Heart left ventricle (tissue), 16 donors: ENCODE results near the gene AMFR. TPM values are rescaled to one million over a fixed set of nuclear protein-coding genes. Genes with fewer than 3 reads are reported as not detected.

Experiments
- ATAC-seq, 4 donors: fragments of 200-7000 bp; cut with Tn5 transposase; one replicate each; pipeline ENCODE4 v1.9.1; 2020 to 2022; ENCODE audit warnings: moderate library complexity in 4 of 4, mild to moderate bottlenecking in 3 of 4, moderate number of reproducible peaks in 1 of 4
- DNase-seq, 5 donors: peaks; one replicate each; pipeline ENCODE4 v3.0.0-alpha.2; 2020
- H3K27ac ChIP-seq, 12 donors: fragments of 200-600 bp; sonication (generic) in 4 of 12; one replicate each; pipeline versions ENCODE4 v1.5.0 to v1.8.0; 2016 to 2022; ENCODE audit warnings: mild to moderate bottlenecking in 2 of 12
- H3K27me3 ChIP-seq, 9 donors: fragments of 200-600 bp; sonication (generic) in 2 of 9; one replicate each; pipeline versions ENCODE4 v1.5.1 to v1.8.0; 2016 to 2022; ENCODE audit warnings: mild to moderate bottlenecking in 3 of 9
- H3K36me3 ChIP-seq, 9 donors: fragments of 200-600 bp; sonication (generic) in 2 of 9; one replicate each; pipeline versions ENCODE4 v1.5.0 to v1.8.0; 2018 to 2022; ENCODE audit warnings: mild to moderate bottlenecking in 2 of 9
- H3K4me1 ChIP-seq, 12 donors: fragments of 200-600 bp; sonication (generic) in 4 of 12; one replicate each; pipeline versions ENCODE4 v1.5.0 to v1.8.0; 2016 to 2022; ENCODE audit warnings: mild to moderate bottlenecking in 3 of 12
- H3K4me3 ChIP-seq, 12 donors: fragments of 200-600 bp; sonication (generic) in 4 of 12; one replicate each; pipeline versions ENCODE4 v1.5.0 to v1.8.0; 2017 to 2022; ENCODE audit warnings: mild to moderate bottlenecking in 9 of 12, moderate library complexity in 4 of 12
- H3K9me3 ChIP-seq, 12 donors: fragments of 200-600 bp; sonication (generic) in 4 of 12; one replicate each; pipeline versions ENCODE4 v1.5.0 to v1.8.0; 2016 to 2022; ENCODE audit warnings: mild to moderate bottlenecking in 1 of 12
- POLR2A ChIP-seq, 2 donors: fragments of 450-650 bp; IDR thresholded peaks; one replicate each; pipeline ENCODE4 v1.6.1; 2017; ENCODE audit warnings: antibody characterized with exemption in 2 of 2, mild to moderate bottlenecking in 2 of 2, moderate library complexity in 2 of 2
- WGBS, 4 donors: extraction: QIAGEN DNeasy Blood & Tissue Kit in 2 of 4; methylation state at CpG; one replicate each; pipeline versions ENCODE4 v1.1.5 to v1.1.7; 2013 to 2018; 5-methylcytosine and 5-hydroxymethylcytosine counted together
- intact Hi-C, 10 donors: fragments of 100-400 bp; cut with DNase I; formaldehyde crosslinking; loops; one replicate each; pipeline versions ENCODE4 v1.11.1 to v1.14.2; 2022
- polyA plus RNA-seq, 2 donors: library from polyadenylated mRNA; stranded (reverse); fragments of 200-250 nt; gene quantifications; one replicate each; pipeline ENCODE4 v1.2.3, GENCODE V29; 2013
- total RNA-seq, 9 donors: library from RNA; depleted of rRNA in 2 of 9; stranded (reverse); fragments of >200 nt in 2 of 9; fragmentation: NEBNext Ultra II Directional in 3 of 9; extraction: Animal tissue kit (Norgen Biotek cat#: 25700) in 3 of 9; gene quantifications; one replicate each; pipeline versions ENCODE4 v1.1.0 to v1.2.4, GENCODE V29; 2016 to 2023
- TF ChIP-seq, protein P1 (sequence below), 12 donors: fragments of 200-600 bp; sonication (generic) in 4 of 12; IDR thresholded peaks; one replicate each; pipeline versions ENCODE4 v1.5.0 to v1.8.0; 2018 to 2022; ENCODE audit warnings: antibody characterized with exemption in 12 of 12, mild to moderate bottlenecking in 5 of 12
- donor health status: ischemic (EF 13 %, LVEDD 7.1; RV severe dilation, severe dysfunction).
- donor health status: healthy with polysubstance abuse.
- donor health status: DM: no; HTN: yes; CAD: no.
- donor health status: DM: no; HTN: no; CAD: no.
- donor health status: ischemic (EF 25% LVEDD 6.9; RV normal size, moderate dysfunction).
- donor health status: ischemic (EF 25% LVEDD 5.7; RV mildly dilated, moderate dysfunction).
- donor health status: healthy.
- donor health status: DM: yes; HTN: yes; CAD: no.
- donor health status: ischemic (EF 35%, LVEDD 5.7; RV mildly dilated, moderate dysfunction).
- donor health status: nonischemic (EF 11% LVEDD 7.7; RV severe dilation, severe dysfunction).
- donor health status: DM: yes; HTN: yes; CAD: no.
- donor health status: PGD.
- donor health status: ischemic (EF 29% LVEDD 5.4; RV normal size, mild dysfunction).
- donor health status: nonischemic (EF 23%, LVEDD 6.1; RV moderate dilation, normal function).

The AMFR gene
- total and polyA plus RNA-seq, 11 donors = 26.4 to 146 (median 84.8) TPM

DNA sequence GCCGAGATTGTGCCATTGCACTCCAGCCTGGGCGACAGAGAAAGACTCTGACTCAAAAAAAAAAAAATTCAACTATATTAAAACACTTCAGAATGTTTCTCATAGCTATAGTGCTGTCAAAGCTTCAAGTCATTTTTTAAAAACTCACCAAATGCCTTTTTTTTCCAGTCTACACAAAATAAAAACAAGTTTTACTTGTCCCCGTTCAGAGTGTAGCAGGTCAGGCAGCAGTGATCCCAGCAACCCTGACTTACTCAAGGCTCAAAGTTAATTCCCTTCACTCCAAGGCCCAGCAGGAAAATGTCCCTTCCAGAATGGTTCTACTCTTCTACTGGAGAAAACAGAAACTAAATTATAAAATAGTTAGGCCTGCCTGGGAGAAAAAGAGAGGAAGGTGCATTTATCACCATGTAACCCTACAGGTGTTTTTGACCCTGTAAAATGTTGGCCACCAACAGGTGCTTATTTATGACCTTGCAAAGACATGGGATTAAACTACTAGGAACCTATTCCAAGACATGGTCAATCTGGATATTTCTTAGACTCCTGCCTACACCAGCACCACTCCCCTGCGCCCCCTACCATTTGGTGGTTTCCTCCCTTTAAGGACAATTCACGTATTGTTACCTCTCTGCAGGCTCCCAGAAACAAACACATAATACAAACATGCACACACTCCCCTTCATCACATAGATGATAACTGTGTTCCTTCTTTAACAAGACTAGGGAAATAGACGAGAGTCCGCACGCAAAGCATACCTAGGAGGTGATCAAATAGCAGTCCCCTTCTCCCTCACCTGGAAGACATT, 5.4 kb downstream of the AMFR start:
- Histone ChIP-seq H3K36me3 (no peaks in the 10 kb centered on the region), H3K9me3 (no peaks in the 10 kb centered on the region), H3K4me3 (no peak overlapping the region), H3K4me1 (peaks cover 0 to 57% (median 23%) of the 10 kb centered on the region in 12 donors), H3K27me3 (no peaks in the 10 kb centered on the region), H3K27ac (no peak overlapping the region)
- WGBS, 4 donors = 89 to 93% (median 92%) methylated on average over 8 of the region's 8 CpGs
- DNase-seq = no peak
- intact Hi-C loops = loop anchor here in 1 of 10 donors (10.0 kb wide), 1 partner anchor 65 kb away; no protein-coding TSS in a partner anchor
- TF ChIP-seq, protein P1, sequence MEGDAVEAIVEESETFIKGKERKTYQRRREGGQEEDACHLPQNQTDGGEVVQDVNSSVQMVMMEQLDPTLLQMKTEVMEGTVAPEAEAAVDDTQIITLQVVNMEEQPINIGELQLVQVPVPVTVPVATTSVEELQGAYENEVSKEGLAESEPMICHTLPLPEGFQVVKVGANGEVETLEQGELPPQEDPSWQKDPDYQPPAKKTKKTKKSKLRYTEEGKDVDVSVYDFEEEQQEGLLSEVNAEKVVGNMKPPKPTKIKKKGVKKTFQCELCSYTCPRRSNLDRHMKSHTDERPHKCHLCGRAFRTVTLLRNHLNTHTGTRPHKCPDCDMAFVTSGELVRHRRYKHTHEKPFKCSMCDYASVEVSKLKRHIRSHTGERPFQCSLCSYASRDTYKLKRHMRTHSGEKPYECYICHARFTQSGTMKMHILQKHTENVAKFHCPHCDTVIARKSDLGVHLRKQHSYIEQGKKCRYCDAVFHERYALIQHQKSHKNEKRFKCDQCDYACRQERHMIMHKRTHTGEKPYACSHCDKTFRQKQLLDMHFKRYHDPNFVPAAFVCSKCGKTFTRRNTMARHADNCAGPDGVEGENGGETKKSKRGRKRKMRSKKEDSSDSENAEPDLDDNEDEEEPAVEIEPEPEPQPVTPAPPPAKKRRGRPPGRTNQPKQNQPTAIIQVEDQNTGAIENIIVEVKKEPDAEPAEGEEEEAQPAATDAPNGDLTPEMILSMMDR (IDR thresholded peaks at IDR 0.05) = no peak
- no peak for TF ChIP-seq POLR2A (IDR thresholded peaks at IDR 0.05)
- no peak for ATAC-seq

DNA sequence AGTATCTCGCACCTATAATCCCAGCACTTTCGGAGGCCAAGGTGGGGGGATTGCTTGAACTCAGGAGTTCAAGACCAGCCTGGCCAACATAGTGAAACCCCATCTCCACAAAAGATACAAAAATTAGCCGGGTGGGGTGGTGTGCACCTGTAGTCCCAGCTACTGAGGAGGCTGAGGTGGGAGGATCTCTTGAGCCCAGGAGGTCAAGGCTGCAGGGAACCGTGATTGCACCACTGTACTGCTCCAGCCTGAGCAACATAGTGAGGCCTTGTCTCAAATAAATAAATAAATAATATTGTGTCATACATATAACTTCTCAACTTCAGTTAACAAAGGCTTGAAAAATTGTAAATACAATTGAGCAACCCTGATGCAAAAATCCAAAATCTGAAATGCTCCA, 8.2 kb downstream of the AMFR start:
- intact Hi-C loops = no loop called here
- TF ChIP-seq, protein P1 (IDR thresholded peaks at IDR 0.05) = no peak
- no peak for TF ChIP-seq POLR2A (IDR thresholded peaks at IDR 0.05)

DNA sequence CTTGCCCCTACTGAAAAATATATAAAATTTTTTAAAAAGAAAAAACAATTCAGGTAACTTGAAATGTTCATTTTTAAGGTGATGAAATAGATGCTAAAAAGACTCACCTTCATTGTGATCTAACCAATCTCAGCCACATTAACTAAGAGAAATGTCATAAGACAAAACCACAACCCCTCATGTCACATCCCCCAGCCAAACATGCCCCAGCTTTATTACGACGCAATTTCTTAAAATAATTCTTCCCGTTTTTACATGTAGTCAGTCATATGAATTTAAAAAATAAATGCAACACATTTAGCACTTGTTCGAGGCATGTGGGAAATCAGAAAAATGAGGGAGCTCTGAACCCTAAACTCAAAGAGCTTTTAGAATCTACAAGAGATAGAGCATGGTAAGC, 9.5 kb downstream of the AMFR start:
- intact Hi-C loops = no loop called here
- DNase-seq (no peak), ATAC-seq (no peak)
- peaks cover 0 to 32% (median 25%) of the 10 kb centered on the region in 9 donors for H3K36me3 ChIP-seq
- H3K9me3 ChIP-seq = no peaks in the 10 kb centered on the region
- TF ChIP-seq, protein P1 (IDR thresholded peaks at IDR 0.05) = no peak
- no peak for TF ChIP-seq POLR2A (IDR thresholded peaks at IDR 0.05)
- H3K27ac ChIP-seq = peak overlapping the region in 1 of 12 donors; percentile 23
- H3K4me1 ChIP-seq = peaks cover 0 to 33% (median 7%) of the 10 kb centered on the region in 12 donors
- WGBS, 4 donors = 81 to 92% (median 88%) methylated on average over 4 of the region's 4 CpGs
- no peak overlapping the region for H3K4me3 ChIP-seq
- no peaks in the 10 kb centered on the region for H3K27me3 ChIP-seq

More for the DNA sequence above, 8.2 kb downstream of the AMFR start:
- Histone ChIP-seq H3K36me3 (peaks cover 0 to 19% (median 14%) of the 10 kb centered on the region in 9 donors), H3K4me1 (peaks cover 0 to 46% (median 10%) of the 10 kb centered on the region in 12 donors), H3K4me3 (no peak overlapping the region), H3K27ac (no peak overlapping the region), H3K27me3 (no peaks in the 10 kb centered on the region), H3K9me3 (no peaks in the 10 kb centered on the region)
- ATAC-seq (no peak), DNase-seq (no peak)
- WGBS, 4 donors = 94 to 100% (median 98%) methylated on average over 4 of the region's 4 CpGs

DNA sequence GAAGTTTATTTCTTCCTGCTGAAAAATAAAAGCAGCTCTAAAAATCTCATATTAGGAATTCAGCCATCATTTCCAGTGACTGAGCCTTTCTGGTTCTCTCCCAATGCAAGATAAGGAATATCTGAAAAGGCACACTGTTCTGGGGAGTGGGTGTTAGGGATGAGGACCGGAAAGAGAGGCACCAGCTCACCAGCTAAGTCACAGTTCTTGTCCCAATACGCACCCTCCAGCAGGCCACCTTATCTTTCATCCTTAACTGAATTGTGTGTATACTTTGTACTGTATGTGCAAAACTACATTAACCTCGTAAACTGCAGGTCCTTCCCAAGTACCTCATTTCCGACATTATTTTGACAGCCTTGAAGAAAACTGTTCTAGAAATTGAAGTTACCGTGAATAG, 11.0 kb downstream of the AMFR start:
- Histone ChIP-seq H3K36me3 (peaks cover 0 to 45% (median 34%) of the 10 kb centered on the region in 9 donors), H3K4me3 (no peak overlapping the region), H3K27me3 (no peaks in the 10 kb centered on the region), H3K27ac (no peak overlapping the region), H3K9me3 (no peaks in the 10 kb centered on the region), H3K4me1 (peaks cover 0 to 23% (median 7%) of the 10 kb centered on the region in 12 donors)
- ATAC-seq (peak in 1 of 4 donors; percentile 34), DNase-seq (no peak)
- intact Hi-C loops = no loop called here
- WGBS, 4 donors = 70 to 78% (median 73%) methylated on average over 5 of the region's 5 CpGs
- TF ChIP-seq, protein P1 (IDR thresholded peaks at IDR 0.05) = no peak
- no peak for TF ChIP-seq POLR2A (IDR thresholded peaks at IDR 0.05)
